ENCODE measurements around the gene METTL21C. TPM values are rescaled to one million over a fixed set of nuclear protein-coding genes. Genes with fewer than 3 reads are reported as not detected.

Gene METTL21C
- total RNA-seq = 0.20 TPM in 1 of 2 replicates, not detected in the other

GRCh38 chr13:102694937-102695336 is at the start of gene METTL21C:
Gene METTL21C, minus strand, starts transcription at chr13:102695044. Its CDS starts 546 bp downstream, at chr13:102694498.

Other genes with a start within 250 kb of the METTL21C start
- gene TPP2, start 98.1 kb downstream of the METTL21C start, total RNA-seq = 31.4 and 33.1 TPM in 2 replicates
- gene TEX30, start 78.7 kb upstream of the METTL21C start, total RNA-seq = 5.0 and 8.2 TPM in 2 replicates
- gene POGLUT2, start 103.9 kb upstream of the METTL21C start, total RNA-seq = 23.1 and 25.1 TPM in 2 replicates
- gene BIVM, start 104.1 kb upstream of the METTL21C start, total RNA-seq = 15.2 and 15.9 TPM in 2 replicates
- 58.0 and 77.6 TPM in 2 replicates for gene ERCC5, start 151.0 kb upstream of the METTL21C start, total RNA-seq

All from cardiac ventricle fibroblast (primary cell).